Esophagus (tissue), 2 donors: ENCODE measurements around the gene NUDT4. TPM values are rescaled to one million over a fixed set of nuclear protein-coding genes. Genes with fewer than 3 reads are reported as not detected.
"Not testable (repeated sequence)": the region's sequence is repeated elsewhere in the genome, so short reads cannot be mapped to it uniquely, and the experiment has no call there.

Experiments
- H3K27ac ChIP-seq, 2 donors: one replicate each; pipeline ENCODE4 v1.5.1; 2013; ENCODE audit warnings: low read depth in 2 of 2, mild to moderate bottlenecking in 2 of 2, inconsistent platforms in 1 of 2, low read length in 1 of 2, moderate library complexity in 1 of 2
- H3K27me3 ChIP-seq, 2 donors: one replicate each; pipeline ENCODE4 v1.6.1; 2013; ENCODE audit warnings: low read length in 2 of 2, control low read depth in 1 of 2, mild to moderate bottlenecking in 1 of 2; ENCODE audit not compliant: insufficient read depth in 2 of 2, control insufficient read depth in 1 of 2
- H3K36me3 ChIP-seq, 2 donors: one replicate each; pipeline ENCODE4 v1.6.1; 2013; ENCODE audit warnings: low read length in 1 of 2; ENCODE audit not compliant: control insufficient read depth in 2 of 2, insufficient read depth in 2 of 2
- H3K4me1 ChIP-seq, 2 donors: one replicate each; pipeline ENCODE4 v1.6.1; 2013; ENCODE audit warnings: low read length in 1 of 2; ENCODE audit not compliant: control insufficient read depth in 2 of 2, insufficient read depth in 2 of 2
- H3K4me3 ChIP-seq, 2 donors: one replicate each; pipeline ENCODE4 v1.5.1; 2013; ENCODE audit warnings: low read length in 2 of 2, mild to moderate bottlenecking in 2 of 2, low read depth in 1 of 2, moderate library complexity in 1 of 2
- H3K9me3 ChIP-seq, 2 donors: one replicate each; pipeline ENCODE4 v1.6.1; 2013; ENCODE audit warnings: mild to moderate bottlenecking in 2 of 2, low read depth in 1 of 2, low read length in 1 of 2, moderate library complexity in 1 of 2; ENCODE audit not compliant: control insufficient read depth in 2 of 2, insufficient read depth in 1 of 2
- WGBS, 2 donors: extraction: QIAGEN DNeasy Blood & Tissue Kit; methylation state at CpG; one replicate each; pipeline ENCODE4 v1.1.7; 2013; 5-methylcytosine and 5-hydroxymethylcytosine counted together
- polyA plus RNA-seq, 2 donors: library from polyadenylated mRNA; stranded (reverse); fragments of 200-250 nt; gene quantifications; one replicate each; pipeline ENCODE4 v1.2.3, GENCODE V29; 2013
- donor health status: healthy with polysubstance abuse.
- donor health status: Bipolar disorder and iron deficiency.

The NUDT4 gene
- polyA plus RNA-seq, 2 donors, result 7.0 to 12.5 TPM

DNA sequence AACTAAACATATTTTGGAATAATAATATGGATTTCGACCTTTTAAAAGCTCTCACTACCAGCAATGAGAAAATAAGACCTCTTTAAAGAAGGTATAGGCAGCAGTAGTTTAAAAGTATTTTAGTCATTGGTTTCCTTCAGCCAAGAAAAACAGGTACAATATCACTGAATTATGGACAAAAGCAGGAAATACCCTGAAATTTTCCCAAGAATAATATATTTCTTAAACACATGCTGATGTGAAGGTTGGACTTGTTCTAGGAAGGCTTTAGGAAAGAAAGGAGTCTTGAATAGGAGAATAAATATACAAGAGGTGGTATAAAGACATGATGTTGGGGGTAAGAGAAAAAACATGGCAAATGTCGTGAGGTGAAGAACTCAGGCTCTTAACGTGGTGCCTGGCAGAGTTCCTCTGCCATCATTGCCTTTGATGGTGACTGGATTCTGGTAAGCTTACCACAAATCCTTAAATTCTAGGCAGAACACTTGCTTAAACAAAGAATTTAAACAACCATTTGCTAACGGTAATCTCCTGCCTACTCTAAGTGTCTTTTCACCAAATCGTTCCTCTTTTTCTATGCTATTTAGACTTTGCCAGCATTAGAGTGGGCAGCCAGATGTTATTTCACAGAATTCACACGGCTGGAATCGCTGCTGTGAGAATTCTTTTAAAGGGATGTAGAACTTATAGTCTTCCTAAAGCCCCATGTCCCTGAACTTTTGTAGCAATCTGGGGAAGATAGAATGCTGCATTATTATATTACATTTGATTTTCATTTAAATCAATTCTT lies 11.9 kb upstream of the NUDT4 start:
- H3K27ac ChIP-seq, result no peak overlapping the region
- no peak overlapping the region for H3K4me3 ChIP-seq
- H3K4me1 ChIP-seq, result no peaks in the 10 kb centered on the region
- WGBS, 2 donors, result 78 to 79% methylated on average over 7 of the region's 7 CpGs
- H3K27me3 ChIP-seq, result no peaks in the 10 kb centered on the region
- H3K9me3 ChIP-seq, result no peaks in the 10 kb centered on the region
- H3K36me3 ChIP-seq, result no peaks in the 10 kb centered on the region

DNA sequence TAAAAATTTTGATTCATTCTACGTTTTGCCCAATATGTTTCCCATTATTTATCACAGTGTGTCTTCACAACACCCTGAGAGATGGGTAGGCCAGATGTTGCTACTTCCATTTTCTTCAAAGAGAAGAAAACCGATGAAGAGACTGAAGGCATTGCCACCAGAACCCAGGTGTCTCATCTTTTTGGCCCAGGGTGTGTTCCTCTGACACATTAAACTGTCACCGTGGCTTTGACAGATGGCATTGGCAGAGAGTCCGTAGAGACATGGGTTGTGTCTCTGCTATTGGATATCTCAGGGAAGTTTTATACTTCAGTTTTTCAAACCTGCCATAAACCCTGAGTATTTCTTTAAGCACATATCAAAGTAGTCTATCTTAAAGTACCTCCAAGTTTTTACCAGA lies 11.3 kb upstream of the NUDT4 start:
- Histone ChIP-seq H3K36me3 (no peaks in the 10 kb centered on the region), H3K4me3 (no peak overlapping the region), H3K27ac (no peak overlapping the region), H3K4me1 (no peaks in the 10 kb centered on the region), H3K9me3 (no peaks in the 10 kb centered on the region), H3K27me3 (no peaks in the 10 kb centered on the region)
- WGBS, 2 donors, result 88% methylated on average over 4 of the region's 4 CpGs

DNA sequence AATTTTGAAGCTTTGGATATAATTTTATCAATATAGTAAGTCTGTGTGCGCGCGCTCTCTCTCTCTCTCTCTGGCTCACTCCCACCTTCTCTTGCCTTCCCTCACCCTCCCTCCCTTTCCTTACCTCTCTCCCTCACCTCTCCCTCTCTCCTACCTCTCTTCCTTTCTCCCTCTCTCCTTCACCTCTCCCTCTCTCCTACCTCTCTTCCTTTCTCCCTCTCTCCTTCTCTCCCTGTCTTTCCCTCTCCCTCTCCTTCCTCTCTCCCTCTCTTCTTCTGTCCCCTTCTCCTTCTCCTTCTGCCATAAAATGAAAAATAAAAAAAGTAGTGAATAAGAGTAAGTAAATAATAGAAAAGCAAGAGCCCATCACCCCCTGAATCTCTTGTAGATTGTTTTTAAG lies 9.0 kb upstream of the NUDT4 start:
- Histone ChIP-seq H3K36me3 (no peaks in the 10 kb centered on the region), H3K27me3 (no peaks in the 10 kb centered on the region), H3K4me1 (no peaks in the 10 kb centered on the region), H3K27ac (no peak overlapping the region), H3K9me3 (no peaks in the 10 kb centered on the region), H3K4me3 (no peak overlapping the region)
- WGBS, 2 donors, result 91 to 97% methylated on average over 3 of the region's 3 CpGs

DNA sequence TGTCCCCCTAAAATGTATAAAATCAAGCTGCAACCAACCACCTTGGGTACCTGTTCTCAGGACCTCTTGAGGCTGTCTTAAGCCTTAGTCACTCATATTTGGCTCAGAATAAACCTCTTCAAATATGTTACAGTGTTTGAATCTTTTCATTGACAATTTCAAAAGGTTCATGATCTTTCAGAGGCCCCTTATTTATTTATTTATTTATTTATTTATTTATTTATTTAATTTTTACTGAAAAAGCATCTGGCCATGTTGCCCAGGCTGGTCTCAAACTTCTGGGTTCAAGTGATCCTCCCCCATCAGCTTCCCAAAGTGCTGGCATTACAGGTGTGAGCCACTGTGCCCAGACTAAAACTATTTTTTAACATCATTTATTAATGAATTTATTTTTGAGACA lies 8.2 kb upstream of the NUDT4 start:
- Histone ChIP-seq H3K36me3 (no peaks in the 10 kb centered on the region), H3K9me3 (no peaks in the 10 kb centered on the region)

DNA sequence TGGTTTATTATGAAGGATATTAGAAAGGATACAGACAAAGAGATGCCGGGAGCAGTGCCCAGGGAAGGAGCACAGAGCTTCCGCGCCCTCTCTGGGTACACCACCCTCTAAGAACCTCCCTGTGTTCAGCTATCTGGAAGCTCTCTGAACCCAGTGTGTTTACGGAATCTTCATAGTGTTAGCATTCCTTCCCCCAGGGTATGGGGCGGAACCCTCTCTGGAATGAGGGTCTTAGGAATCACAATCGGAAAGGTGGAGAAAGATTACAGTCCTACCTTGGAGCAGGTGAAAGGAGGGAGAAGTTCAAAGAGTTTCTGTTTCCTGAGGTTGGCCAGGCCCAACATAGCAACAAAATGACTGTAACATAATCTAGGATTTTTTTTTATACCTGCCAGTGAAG lies 6.8 kb upstream of the NUDT4 start:
- Histone ChIP-seq H3K36me3 (no peaks in the 10 kb centered on the region), H3K4me3 (no peak overlapping the region), H3K4me1 (no peaks in the 10 kb centered on the region), H3K27me3 (no peaks in the 10 kb centered on the region), H3K9me3 (no peaks in the 10 kb centered on the region), H3K27ac (no peak overlapping the region)
- WGBS, 2 donors, result 94 to 96% methylated on average over 6 of the region's 6 CpGs

More for the DNA sequence above, 8.2 kb upstream of the NUDT4 start:
- Histone ChIP-seq H3K4me3 (no peak overlapping the region), H3K4me1 (no peaks in the 10 kb centered on the region), H3K27me3 (no peaks in the 10 kb centered on the region), H3K27ac (no peak overlapping the region)

DNA sequence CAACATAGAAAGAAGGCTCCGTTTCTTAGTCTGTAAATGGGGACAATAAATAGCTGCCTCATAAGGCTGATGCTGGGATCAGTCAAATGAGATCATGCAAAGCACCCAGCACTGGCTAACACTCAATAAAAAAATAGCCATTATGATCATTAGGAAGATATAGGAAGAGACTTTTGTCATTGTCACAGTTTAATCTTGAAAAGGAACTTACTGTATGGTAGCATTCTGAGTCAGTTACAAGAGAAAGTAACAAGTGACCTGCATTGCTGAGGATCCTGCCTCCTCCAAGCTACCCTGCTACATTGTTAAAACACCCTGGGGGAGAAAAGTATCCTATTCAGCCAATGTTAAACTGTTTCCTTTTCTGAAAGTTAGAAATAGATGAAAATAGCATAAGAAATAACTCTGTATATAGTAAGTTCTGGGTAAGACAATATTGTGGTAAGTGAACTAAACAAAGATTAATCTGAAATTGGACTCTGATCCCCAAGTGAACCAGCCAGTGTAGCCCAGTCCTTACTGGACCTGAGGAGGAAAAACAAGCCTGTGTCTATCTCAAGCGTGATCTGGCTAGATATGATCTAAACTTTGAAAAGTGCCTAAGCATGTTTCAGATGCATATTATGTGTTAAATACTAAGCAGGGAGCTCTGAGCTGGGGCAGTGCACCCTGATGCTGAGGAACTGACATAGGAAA lies 3.6 kb upstream of the NUDT4 start:
- no peak overlapping the region for H3K4me3 ChIP-seq
- H3K27ac ChIP-seq, result no peak overlapping the region
- 75 to 77% methylated on average over 2 of the region's 2 CpGs for WGBS, 2 donors
- H3K4me1 ChIP-seq, result peaks cover 2 to 3% of the 10 kb centered on the region in 2 donors
- peaks cover 0 to 2% of the 10 kb centered on the region in 2 donors for H3K36me3 ChIP-seq
- H3K9me3 ChIP-seq, result no peaks in the 10 kb centered on the region
- no peaks in the 10 kb centered on the region for H3K27me3 ChIP-seq

DNA sequence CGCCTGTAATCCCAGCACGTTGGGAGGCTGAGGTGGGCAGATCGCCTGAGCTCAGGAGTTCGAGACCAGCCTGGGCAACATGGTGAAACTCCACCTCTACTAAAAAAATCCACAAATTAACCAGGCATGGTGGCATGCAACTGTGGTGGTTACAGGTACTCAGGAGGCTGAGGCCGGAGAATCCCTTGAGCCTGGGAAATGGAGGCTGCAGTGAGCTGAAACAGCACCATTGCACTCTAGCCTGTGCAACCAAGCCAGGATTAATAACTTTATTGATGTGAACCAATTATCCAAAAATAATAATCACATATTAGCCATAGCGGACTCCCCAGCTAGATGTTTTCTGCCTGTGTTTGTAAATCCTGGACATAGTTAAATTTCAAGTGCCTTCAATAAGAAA lies 1.8 kb upstream of the NUDT4 start:
- Histone ChIP-seq H3K27me3 (no peaks in the 10 kb centered on the region), H3K4me1 (peaks cover 2 to 3% of the 10 kb centered on the region in 2 donors), H3K9me3 (no peaks in the 10 kb centered on the region), H3K4me3 (no peak overlapping the region), H3K27ac (peak overlapping the region in 1 of 2 donors; percentile 33), H3K36me3 (peaks cover 0 to 2% of the 10 kb centered on the region in 2 donors)
- WGBS, 2 donors, result 93 to 95% methylated on average over 6 of the region's 6 CpGs

DNA sequence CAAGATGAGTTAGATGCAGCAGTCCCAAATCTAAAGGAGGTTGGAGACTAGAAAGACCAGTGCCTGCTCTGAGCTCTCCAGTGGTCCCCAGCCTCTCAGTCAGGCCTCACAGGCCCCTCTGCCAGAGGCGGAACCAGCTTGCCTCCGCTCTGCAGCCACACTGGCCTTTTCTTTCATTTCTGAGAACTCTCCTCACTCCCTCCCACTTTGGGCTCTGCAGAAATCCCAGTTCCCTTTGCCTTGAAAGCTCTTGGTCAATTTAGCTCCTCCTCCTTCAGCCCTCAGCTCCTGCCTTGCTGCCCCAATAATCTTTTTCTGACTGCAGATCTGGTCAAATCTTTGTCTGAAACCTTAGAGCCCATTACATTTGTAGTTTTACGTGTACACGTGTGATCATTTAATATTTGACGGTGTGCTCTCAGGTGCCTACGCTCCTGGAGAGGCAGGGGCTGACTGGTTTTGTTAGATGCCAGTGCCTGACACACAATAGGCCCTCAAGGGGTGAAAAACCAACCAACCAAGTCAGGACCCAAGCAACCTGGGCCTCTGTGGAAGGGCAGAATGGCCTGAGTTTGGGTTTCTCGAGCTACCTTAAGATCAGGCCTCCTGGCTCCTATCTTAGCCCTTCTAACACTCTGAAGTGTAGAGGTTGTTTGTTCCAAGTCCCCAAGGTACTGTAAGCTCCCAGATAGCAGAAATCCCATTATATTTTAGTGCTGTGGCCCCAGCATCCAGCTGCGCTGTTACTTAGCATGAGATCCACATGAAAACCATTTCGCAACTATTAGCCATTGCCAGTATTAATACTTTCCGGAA lies 1.1 kb upstream of the NUDT4 start:
- peak overlapping the region in 1 of 2 donors; percentile 54 for H3K4me3 ChIP-seq
- H3K27ac ChIP-seq, result peak overlapping the region; percentile 61 to 81
- 47 to 48% methylated on average over 10 of the region's 10 CpGs for WGBS, 2 donors
- peaks cover 2 to 3% of the 10 kb centered on the region in 2 donors for H3K4me1 ChIP-seq
- H3K36me3 ChIP-seq, result peaks cover 0 to 2% of the 10 kb centered on the region in 2 donors
- H3K27me3 ChIP-seq, result no peaks in the 10 kb centered on the region
- no peaks in the 10 kb centered on the region for H3K9me3 ChIP-seq

DNA sequence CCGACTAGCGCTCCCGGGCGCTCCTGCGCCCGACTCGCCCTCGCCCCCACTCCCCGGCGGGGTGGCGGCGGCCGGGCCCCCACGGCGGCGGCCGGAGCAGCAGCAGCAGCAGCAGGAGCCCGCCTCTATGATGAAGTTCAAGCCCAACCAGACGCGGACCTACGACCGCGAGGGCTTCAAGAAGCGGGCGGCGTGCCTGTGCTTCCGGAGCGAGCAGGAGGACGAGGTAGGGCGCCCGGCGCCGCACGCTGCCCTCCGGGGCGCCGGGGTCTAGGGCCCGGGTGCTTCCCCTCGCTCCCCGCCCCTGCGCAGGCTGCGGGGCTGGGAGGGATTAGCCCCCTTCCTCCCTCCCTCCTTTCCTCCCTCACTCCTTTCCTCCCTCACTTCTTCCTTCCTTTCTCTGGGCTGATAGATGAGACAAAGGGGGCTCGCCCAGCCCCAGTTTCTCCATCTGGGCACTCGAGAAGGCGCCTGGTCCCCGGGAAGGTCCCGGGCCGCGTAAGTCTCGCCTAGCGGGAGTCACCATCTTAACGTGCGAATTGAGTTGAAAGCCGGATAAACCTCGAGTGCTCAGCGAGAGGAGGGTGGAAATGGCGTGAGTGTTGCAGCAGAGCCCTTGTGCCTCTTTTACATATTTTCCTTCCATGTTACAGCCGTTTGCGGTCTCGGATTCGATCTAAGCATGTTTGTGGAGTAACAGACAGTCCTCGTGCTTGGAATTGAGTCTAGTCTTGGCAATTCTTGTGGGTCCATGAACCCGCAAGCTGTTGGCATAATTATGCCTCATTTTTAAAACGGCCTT lies 672 bp downstream of the NUDT4 start:
- WGBS, 2 donors, result 0 to 1% methylated on average over 22 to 46 of the region's 64 CpGs
- not testable (repeated sequence) for H3K9me3 ChIP-seq, H3K36me3 ChIP-seq, H3K27me3 ChIP-seq, H3K4me1 ChIP-seq
- Histone ChIP-seq H3K4me3 (peak overlapping the region; percentile 68 to 94), H3K27ac (peak overlapping the region; percentile 91 to 95)
